ENCODE results near the gene DPP6.

DNA sequence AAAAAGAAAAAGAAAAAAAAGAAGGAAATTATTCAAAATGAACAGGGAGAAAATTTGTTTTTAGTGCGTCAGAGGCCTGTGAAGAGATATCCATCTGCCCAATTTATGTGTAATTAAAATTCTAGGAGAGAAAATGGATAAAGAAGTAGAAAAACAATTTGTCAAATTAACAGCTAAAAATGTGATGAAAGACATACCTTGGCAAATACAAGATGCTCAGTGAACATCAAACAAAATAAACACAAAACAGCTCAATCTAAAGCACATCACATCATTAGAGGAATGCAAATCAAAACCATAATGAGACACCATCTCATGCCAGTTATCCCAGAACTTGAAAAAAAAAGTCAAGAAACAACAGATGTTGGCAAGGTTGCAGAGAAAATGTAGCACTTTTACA, 477.9 kb downstream of the DPP6 start:
- TF ChIP-seq, protein P1, sequence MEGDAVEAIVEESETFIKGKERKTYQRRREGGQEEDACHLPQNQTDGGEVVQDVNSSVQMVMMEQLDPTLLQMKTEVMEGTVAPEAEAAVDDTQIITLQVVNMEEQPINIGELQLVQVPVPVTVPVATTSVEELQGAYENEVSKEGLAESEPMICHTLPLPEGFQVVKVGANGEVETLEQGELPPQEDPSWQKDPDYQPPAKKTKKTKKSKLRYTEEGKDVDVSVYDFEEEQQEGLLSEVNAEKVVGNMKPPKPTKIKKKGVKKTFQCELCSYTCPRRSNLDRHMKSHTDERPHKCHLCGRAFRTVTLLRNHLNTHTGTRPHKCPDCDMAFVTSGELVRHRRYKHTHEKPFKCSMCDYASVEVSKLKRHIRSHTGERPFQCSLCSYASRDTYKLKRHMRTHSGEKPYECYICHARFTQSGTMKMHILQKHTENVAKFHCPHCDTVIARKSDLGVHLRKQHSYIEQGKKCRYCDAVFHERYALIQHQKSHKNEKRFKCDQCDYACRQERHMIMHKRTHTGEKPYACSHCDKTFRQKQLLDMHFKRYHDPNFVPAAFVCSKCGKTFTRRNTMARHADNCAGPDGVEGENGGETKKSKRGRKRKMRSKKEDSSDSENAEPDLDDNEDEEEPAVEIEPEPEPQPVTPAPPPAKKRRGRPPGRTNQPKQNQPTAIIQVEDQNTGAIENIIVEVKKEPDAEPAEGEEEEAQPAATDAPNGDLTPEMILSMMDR (conservative IDR thresholded peaks at IDR 0.05; ENCODE audit: low read length), result no peak
- no peak for TF ChIP-seq EZH2phosphoT487 (IDR thresholded peaks at IDR 0.05; ENCODE audit: borderline replicate concordance)

All from Loucy (cell line).